Fibroblast of lung (primary cell): ENCODE results near the gene C6orf141. TPM values are rescaled to one million over a fixed set of nuclear protein-coding genes. Genes with fewer than 3 reads are reported as not detected.

Source experiments
- DNase-seq, 2 donors: peaks; one replicate each; pipeline versions ENCODE4 v3.0.0 to v3.0.0-alpha.2; 2010; ENCODE audit warnings: low read depth in 2 of 2
- H2AFZ ChIP-seq: 2 replicates; pipeline ENCODE4 v1.5.1; 2012; ENCODE audit warnings: low read length, control low read depth, inconsistent platforms
- H3K27ac ChIP-seq: 2 replicates; pipeline ENCODE4 v1.5.1; 2011; ENCODE audit warnings: low read length, control low read depth; ENCODE audit not compliant: insufficient read depth
- H3K27me3 ChIP-seq: 2 replicates; pipeline ENCODE4 v1.5.1; 2011; ENCODE audit warnings: mild to moderate bottlenecking, low read length; ENCODE audit not compliant: control insufficient read depth, insufficient read depth
- H3K36me3 ChIP-seq: 2 replicates; pipeline ENCODE4 v1.5.1; 2011; ENCODE audit warnings: low read length; ENCODE audit not compliant: control insufficient read depth, insufficient read depth
- H3K4me1 ChIP-seq: 2 replicates; pipeline ENCODE4 v1.5.1; 2011; ENCODE audit warnings: low read length; ENCODE audit not compliant: control insufficient read depth, insufficient read depth; ENCODE audit errors: extremely low read depth
- H3K4me2 ChIP-seq: 2 replicates; pipeline ENCODE4 v1.5.1; 2011; ENCODE audit warnings: low read length, control low read depth; ENCODE audit not compliant: insufficient read depth; ENCODE audit errors: extremely low read depth
- H3K4me3 ChIP-seq, 4 experiments: fragments of 200-600 bp in 1 of 4; sonication (generic) in 1 of 4; replicated peaks in 1 of 4; 2 replicates each; pipeline ENCODE4 v1.5.1; 2011 to 2016; ENCODE audit warnings: low read length in 4 of 4, low read depth in 3 of 4, mild to moderate bottlenecking in 3 of 4, control low read depth in 2 of 4, inconsistent platforms in 1 of 4, mixed read lengths in 1 of 4; ENCODE audit not compliant: insufficient read depth in 1 of 4; ENCODE audit errors: control extremely low read depth in 1 of 4
- H3K79me2 ChIP-seq: 2 replicates; pipeline ENCODE4 v1.5.1; 2012; ENCODE audit warnings: mild to moderate bottlenecking, low read length, inconsistent platforms; ENCODE audit not compliant: control insufficient read depth, insufficient read depth
- H3K9ac ChIP-seq: 2 replicates; pipeline ENCODE4 v1.5.1; 2011; ENCODE audit warnings: mild to moderate bottlenecking, low read length, control low read depth; ENCODE audit not compliant: insufficient read depth
- H3K9me3 ChIP-seq: 2 replicates; pipeline ENCODE4 v1.5.1; 2012; ENCODE audit warnings: low read depth, low read length; ENCODE audit not compliant: control insufficient read depth, insufficient read depth
- H4K20me1 ChIP-seq: 2 replicates; pipeline ENCODE4 v1.5.1; 2011; ENCODE audit warnings: low read length; ENCODE audit not compliant: control insufficient read depth, insufficient read depth; ENCODE audit errors: extremely low read depth
- CTCF ChIP-seq, 2 donors: IDR thresholded peaks in 1 of 2; conservative IDR thresholded peaks in 1 of 2; 1 replicate in 1 of 2; 2 replicates in 1 of 2; pipeline ENCODE4 v1.5.1; 2011 to 2012; ENCODE audit warnings: low read length in 2 of 2, control low read depth in 1 of 2, inconsistent platforms in 1 of 2, low read depth in 1 of 2, mild to moderate bottlenecking in 1 of 2
- EZH2 ChIP-seq: IDR thresholded peaks from 2 replicates; pipeline ENCODE4 v1.5.1; 2012; ENCODE audit warnings: low read length, control low read depth, mild to moderate bottlenecking; ENCODE audit errors: missing control alignments
- polyA plus RNA-seq, 2 donors: library from polyadenylated mRNA; depleted of rRNA in 1 of 2; stranded (reverse) in 1 of 2; unstranded in 1 of 2; fragments of >200 nt; gene quantifications; 2 replicates each; pipeline ENCODE4 v1.2.1, GENCODE V29; 2011 to 2012; ENCODE audit warnings: missing spikeins in 1 of 2
- total RNA-seq: library from RNA; depleted of rRNA; stranded (reverse); fragments of >200 nt; gene quantifications from 2 replicates; pipeline ENCODE4 v1.2.1, GENCODE V29; 2014

Gene C6orf141
- total and polyA plus RNA-seq, 2 donors (not counting 1 experiment from before 2014, with no cell fraction given), result 0.06 to 0.33 TPM

- no peaks in the 10 kb centered on the region for H3K36me3 ChIP-seq
- H3K4me1 ChIP-seq, result no peaks in the 10 kb centered on the region
- no peak for TF ChIP-seq EZH2
- TF ChIP-seq CTCF (conservative IDR thresholded peaks at IDR 0.05 in 1 of 2, IDR thresholded peaks at IDR 0.05 in 1 of 2; ENCODE audit: low read depth in 1 of 2, low read length in 2 of 2), result no peak
- no peak overlapping the region for H3K27ac ChIP-seq
- H3K9me3 ChIP-seq, result no peaks in the 10 kb centered on the region
- H4K20me1 ChIP-seq, result no peaks in the 10 kb centered on the region
- no peak overlapping the region for H3K4me3 ChIP-seq
- no peak overlapping the region for H2AFZ ChIP-seq
- H3K79me2 ChIP-seq, result no peaks in the 10 kb centered on the region
- no peak overlapping the region for H3K4me2 ChIP-seq
- H3K27me3 ChIP-seq, result no peaks in the 10 kb centered on the region
- DNase-seq, result no peak
- no peak overlapping the region for H3K9ac ChIP-seq
These were observed 41.1 kb upstream of the C6orf141 start for GRCh38 chr6:49509342-49509741.

- no peak for DNase-seq
- Histone ChIP-seq H3K9me3 (no peaks in the 10 kb centered on the region), H2AFZ (no peak overlapping the region), H4K20me1 (no peaks in the 10 kb centered on the region), H3K4me2 (no peak overlapping the region), H3K36me3 (no peaks in the 10 kb centered on the region), H3K4me3 (no peak overlapping the region), H3K4me1 (no peaks in the 10 kb centered on the region), H3K27me3 (no peaks in the 10 kb centered on the region), H3K79me2 (no peaks in the 10 kb centered on the region), H3K9ac (no peak overlapping the region), H3K27ac (no peak overlapping the region)
- TF ChIP-seq CTCF (conservative IDR thresholded peaks at IDR 0.05 in 1 of 2, IDR thresholded peaks at IDR 0.05 in 1 of 2; ENCODE audit: low read depth in 1 of 2, low read length in 2 of 2) (no peak), EZH2 (no peak)
These were observed 37.1 kb upstream of the C6orf141 start for GRCh38 chr6:49513153-49513989.

- TF ChIP-seq EZH2, result no peak
- no peak for TF ChIP-seq CTCF (conservative IDR thresholded peaks at IDR 0.05 in 1 of 2, IDR thresholded peaks at IDR 0.05 in 1 of 2; ENCODE audit: low read depth in 1 of 2, low read length in 2 of 2)
- Histone ChIP-seq H3K27me3 (no peaks in the 10 kb centered on the region), H3K79me2 (no peaks in the 10 kb centered on the region), H3K9me3 (no peaks in the 10 kb centered on the region), H3K4me3 (no peak overlapping the region), H4K20me1 (no peaks in the 10 kb centered on the region), H3K36me3 (no peaks in the 10 kb centered on the region), H3K9ac (no peak overlapping the region), H3K27ac (no peak overlapping the region), H2AFZ (no peak overlapping the region), H3K4me2 (no peak overlapping the region), H3K4me1 (no peaks in the 10 kb centered on the region)
- no peak for DNase-seq
These were observed 35.6 kb upstream of the C6orf141 start for GRCh38 chr6:49514571-49515484.
